Activated CD4-positive, alpha-beta T cell treated with anti-CD3 and anti-CD28 coated beads, Interleukin-2, amount 50 U/mL, for 16 hours (primary cell): ENCODE results near the gene ENDOU.

Experiments
- DNase-seq: peaks from one replicate; pipeline ENCODE4 v3.0.0-alpha.2; 2020

The ENDOU gene

DNA sequence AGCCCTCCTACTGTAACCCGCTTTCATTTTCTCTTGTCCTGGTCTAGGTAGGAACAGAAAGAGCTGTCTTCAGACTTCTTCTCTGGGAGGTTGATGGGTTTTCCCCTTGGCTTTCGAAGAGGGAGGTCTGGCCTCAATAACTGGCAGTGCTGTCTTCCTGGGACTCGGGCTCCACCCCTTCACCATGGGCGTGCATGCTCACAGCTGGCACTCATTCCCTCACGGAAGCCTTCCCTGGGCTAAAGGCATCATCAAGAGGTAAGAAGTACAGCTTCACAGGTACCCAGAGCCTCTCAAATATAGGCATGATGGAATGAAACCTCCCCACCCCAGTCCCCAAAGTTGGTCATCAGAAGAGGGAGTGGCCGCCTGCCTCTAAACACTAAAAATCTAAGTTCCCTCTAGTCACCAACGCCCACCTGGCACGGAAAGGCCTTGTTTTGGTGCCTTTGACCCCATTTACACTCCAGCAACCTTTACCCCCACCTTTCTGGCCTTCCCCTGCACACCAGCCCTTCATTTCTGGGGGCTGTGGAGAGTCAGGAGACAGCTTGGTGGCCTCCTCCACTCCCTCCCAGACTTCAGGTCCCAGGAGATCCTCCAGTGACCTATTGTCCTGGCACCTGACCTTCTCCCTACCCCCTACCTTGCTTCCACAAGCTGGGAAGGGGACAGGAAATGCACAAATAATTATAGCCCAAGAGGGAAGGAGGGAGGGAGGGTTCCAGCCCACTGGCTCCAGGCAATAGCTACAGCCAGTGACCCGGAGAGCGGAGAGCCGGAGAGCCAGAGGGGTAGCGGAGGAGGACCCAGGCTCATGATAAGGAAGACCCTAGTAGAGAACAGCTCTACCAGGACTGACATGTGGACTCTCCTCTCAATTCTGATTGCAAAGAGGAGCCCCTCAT lies 30.6 kb upstream of the ENDOU start:
- peak; percentile 61 for DNase-seq

DNA sequence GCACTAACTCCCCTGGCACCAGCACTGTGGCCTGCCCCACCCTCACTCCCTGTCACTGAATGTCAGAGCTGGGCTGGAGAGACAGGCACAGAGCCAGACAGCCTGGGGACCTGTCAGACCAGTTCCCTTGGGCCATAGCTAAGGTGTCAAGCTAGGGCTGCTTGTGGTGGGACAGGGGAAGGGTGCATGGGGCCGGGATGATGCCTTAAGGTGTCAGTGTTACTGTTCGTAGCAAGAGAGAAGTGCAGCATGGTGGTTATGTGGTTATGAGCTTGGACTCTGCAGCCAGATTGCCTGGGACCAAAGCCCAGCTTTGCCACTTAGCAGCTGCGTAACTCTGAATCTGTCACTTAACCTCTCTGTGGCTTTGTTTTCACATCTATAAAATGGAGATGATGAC lies 29.6 kb upstream of the ENDOU start:
- no peak for DNase-seq

- DNase-seq: no peak
These were observed 28.8 kb upstream of the ENDOU start for GRCh38 chr12:47754126-47754525.

- no peak for DNase-seq
These were observed 28.0 kb upstream of the ENDOU start for GRCh38 chr12:47753021-47754001.

- DNase-seq: no peak
These were observed 27.3 kb upstream of the ENDOU start for GRCh38 chr12:47752552-47752951.

- DNase-seq: no peak
These were observed 26.8 kb upstream of the ENDOU start for GRCh38 chr12:47752121-47752520.

DNA sequence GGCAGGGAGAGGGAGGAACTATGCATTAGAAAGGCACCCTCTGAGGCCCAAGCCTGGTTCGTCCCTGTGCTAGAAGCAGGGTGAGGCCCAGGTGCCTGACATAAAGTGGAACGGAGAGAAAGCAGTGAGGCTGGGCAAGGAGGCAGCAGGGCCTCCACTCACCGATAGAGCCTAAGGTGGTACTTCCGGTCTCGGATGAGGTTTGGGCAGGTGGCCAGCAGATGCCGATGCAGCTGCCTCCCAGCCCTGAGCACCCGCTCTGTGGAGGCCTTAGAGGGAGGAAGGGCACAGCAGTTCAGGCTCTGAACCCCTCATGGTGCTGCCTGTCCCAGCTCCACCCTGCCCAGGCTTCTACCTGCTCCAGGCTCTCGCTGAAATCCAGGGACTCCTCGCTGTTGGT lies 26.3 kb upstream of the ENDOU start:
- no peak for DNase-seq

DNA sequence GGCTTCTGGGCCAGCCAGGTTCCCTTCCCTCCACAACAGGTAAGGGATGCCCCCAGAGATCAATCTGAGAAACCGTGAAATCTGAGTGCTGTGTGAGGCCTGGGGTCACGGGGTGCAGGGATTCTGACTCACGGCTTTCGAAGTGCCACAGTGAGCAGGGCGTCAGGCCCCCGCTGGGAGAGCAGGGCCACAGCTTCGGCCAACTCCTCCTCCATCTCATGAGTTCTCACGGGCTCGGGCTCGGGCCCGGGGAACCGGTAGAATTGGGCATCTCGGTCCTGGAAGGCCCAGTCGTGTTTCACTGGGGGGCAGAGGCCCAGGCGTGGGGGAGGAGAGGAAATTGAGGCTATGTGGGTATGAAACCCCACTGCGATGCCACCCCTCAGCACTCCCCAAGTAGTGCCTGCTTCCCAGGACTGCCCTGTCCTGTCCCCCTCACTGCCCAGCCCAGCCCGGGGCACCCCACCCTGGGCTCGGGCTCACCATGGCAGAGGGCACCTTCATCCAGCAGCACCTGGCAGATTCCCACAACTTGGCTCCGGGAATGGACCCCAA lies 25.7 kb upstream of the ENDOU start:
- no peak for DNase-seq

DNA sequence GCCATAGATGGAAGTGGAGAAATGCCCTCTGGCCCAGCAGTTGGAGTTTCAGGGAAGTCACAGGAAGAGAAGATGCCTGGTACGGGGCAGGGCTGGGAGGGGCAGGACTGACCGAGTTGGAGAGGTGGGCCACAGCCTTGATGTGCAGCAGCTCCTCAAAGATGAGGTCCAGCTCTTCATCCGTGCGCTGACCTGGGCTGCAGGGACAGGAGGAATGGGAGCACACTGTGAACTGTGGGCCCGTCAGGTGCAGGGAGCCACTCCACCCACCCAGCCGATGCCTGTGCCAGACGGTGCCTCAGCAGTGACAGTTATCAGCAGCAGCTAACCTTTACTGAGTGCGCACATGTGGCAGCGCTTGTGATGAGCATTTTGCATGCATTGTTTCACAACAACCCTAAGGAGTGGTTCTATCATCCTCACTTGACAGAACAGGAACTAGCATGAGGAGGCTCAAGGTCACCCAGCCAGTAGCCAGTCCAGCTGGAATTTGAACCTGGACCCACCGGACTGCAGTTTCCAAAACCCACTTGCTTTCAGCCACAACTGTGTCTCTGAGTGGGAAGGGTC lies 25.0 kb upstream of the ENDOU start:
- DNase-seq: no peak

DNA sequence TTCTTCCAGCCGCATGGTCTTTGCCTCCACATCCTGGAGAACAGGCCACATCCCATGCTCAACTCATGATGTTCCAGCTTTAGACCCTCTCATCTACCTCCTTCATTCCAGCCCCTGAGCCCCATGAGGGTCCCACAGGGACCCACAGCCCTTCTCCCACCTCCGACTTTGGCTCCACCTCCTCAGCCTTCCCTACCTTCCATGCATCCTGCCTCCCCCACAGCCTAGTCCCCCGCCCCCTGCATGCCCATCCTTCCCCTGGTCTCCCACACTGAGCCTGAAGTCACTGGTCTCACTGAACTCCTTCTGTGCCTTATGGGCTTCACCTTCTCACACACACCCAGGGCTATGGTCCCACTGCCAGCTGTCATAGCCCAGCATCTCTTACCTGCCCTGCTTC lies 23.6 kb upstream of the ENDOU start:
- no peak for DNase-seq

- no peak for DNase-seq
These were observed 23.2 kb upstream of the ENDOU start for GRCh38 chr12:47748507-47748828.

GRCh38 chr12:47747596-47748506 lies 22.6 kb upstream of the ENDOU start:
- DNase-seq: no peak

DNA sequence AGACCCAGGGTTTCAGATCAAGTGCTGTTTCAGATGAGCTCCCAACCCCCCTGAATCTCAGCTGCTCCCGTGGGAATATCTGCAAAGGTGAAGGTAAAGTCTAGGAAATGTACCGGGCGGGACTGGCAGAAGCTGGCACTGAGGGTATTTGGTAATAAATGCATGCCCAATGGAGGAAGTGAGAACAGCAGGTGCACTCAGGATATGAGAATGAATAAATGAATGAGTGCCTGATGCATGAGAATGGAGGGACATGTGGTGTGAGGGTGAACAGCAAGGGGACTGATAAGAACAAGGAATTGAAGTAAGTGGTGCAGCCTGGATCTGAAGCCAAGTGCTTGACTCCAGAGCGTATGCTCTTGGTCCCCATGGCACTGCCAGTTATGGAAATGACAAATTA lies 21.8 kb upstream of the ENDOU start:
- no peak for DNase-seq

GRCh38 chr12:47746523-47746922 lies 21.2 kb upstream of the ENDOU start:
- no peak for DNase-seq

GRCh38 chr12:47746073-47746472 lies 20.8 kb upstream of the ENDOU start:
- DNase-seq: no peak

GRCh38 chr12:47745485-47746041 lies 20.3 kb upstream of the ENDOU start:
- no peak for DNase-seq

DNA sequence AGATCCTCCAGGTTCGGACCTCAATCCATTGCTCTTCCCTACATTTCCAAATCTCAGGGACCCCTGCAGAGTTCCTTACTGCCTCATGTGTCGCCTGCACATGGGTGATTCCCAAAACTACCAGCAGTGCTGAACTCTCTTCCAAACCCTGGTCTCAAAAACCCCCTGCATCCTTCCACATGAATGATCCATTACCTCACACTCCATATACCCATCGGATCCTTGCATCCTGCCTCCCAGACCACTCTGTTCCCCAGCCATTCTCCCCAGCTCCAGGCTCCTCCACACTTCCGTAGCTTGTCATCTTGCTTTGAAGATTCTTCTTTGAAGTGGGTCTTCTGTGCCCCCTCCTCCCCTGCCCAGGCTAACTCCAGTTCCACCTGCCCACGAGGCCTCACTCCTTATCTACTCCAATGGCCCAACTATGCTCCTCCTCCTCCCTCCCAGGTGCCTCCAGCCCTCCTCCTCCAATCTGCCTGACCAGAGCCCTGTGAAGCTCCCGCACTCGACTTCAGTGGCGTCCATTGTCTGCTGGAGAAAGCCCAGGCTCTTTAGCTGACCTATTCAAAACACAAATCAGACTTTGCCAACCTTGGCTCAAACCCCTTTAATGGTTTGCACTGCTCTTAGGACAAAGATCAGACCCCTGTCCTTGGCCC lies 19.6 kb upstream of the ENDOU start:
- DNase-seq: no peak

DNA sequence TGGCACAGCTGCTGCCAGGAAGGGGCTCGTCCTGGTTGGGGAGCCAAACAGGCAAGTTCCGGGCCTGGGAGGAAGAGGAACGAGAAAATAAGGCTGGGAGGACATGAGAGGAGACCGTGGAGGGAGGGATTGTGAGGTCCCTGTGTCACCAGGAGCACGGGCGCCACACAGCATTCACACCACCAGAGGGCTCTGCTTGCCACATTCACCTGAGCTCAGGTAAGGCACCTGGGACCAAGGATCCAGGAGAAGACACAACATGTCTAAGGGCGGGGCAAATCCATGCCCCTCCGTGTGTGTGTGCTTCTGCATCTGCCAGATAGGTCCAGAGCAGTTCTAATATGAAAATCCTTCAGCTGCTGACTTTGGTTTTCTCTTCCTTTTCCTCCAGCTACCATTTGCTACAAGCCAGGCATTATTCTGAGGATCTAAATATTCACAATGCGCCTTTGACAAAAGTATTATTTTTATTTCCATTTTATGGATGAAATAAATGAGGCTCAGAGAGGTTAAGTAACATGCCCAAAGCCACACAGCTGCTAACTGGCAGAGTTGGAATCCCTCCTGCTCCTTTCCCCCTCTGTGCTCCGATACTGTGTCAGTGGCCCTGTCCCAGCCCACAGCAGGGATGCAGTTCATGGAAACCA lies 18.8 kb upstream of the ENDOU start:
- DNase-seq: no peak

DNA sequence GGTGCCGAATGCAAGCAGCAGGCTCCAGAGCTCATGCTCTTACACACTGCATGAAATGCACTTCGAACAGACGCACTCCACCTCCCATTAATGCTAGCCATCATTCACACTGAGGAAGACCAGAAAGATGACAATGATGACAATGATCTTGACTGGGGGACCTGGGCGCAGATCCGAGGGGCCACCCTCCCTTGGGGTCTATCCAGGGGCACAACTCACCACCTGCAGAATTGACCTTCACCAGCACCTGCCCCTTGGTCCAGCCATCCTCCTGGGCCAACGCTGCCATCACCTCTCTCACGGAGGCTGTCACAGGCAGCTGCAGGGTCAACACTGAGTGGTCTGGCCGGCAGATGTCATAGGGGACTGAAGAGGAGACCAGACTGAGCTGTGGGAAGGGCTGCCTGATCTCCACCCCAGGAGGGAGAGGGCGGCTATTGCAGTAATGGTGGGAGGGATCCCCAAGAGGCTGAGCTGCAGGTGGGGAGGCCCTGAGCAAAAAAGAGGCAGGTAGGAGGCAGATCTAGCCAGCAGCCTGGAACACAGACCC lies 18.1 kb upstream of the ENDOU start:
- no peak for DNase-seq

DNA sequence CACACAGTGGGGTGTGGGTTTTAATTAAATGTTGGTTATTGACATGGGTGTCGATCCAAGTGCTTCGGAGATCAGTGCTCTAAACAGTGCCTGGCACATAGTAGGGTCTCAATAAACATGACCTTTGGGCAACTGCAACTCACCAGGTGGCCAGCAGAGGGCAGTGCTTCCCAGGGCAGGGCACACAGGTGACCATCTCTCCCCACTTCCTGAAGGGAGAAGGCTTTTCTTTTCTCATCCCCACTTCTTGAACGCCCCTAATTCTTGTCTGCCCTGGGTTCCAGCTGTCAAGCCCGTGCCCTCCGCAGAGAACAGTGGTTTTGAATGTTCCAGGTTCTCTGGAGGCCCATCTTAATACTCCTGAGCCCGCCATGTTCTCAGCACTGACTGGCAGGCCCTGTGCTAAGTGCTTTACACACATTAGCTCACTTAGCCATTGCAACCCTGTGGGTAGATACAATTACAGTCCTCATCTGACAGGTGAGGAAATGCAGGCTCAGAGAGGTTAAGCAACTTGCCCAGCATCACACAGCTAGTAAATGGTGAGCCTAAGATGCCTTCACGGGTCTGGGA lies 17.0 kb upstream of the ENDOU start:
- peak; percentile 76 for DNase-seq
